SK-N-SH (cell line): ENCODE measurements around the gene MEGF6. TPM values are rescaled to one million over a fixed set of nuclear protein-coding genes. Genes with fewer than 3 reads are reported as not detected.

Source experiments
- CTCF ChIA-PET: fragments of 300-600, 350-600 bp; formaldehyde crosslinking; extraction: SDS; loops from one replicate; lab custom pipeline; 2021; lab: Yijun Ruan, JAX
- POLR2A ChIA-PET: fragments of 350-600 bp; sonication (Branson Sonifier 250); formaldehyde crosslinking; extraction: SDS; loops from one replicate; lab custom pipeline; 2020; ENCODE audit warnings: antibody characterized with exemption, inconsistent platforms; lab: Yijun Ruan, JAX
- DNase-seq: peaks from one replicate; pipeline ENCODE4 v3.0.0; 2012
- H2AFZ ChIP-seq: fragments of 200-600 bp; sonication (generic); 2 replicates; pipeline ENCODE4 v1.8.1; 2016; ENCODE audit warnings: antibody characterized with exemption, mild to moderate bottlenecking, low read depth
- H3F3A ChIP-seq: fragments of 200-600 bp; sonication (generic); replicated peaks from 2 replicates; pipeline ENCODE3; 2016; ENCODE audit warnings: antibody characterized with exemption, mild to moderate bottlenecking; ENCODE audit not compliant: insufficient read depth
- H3K27ac ChIP-seq, 2 experiments: fragments of 200-500 bp in 1 of 2; fragments of 200-600 bp in 1 of 2; sonication (Bioruptor generic) in 1 of 2; sonication (generic), shearing (Covaris generic) in 1 of 2; 2 replicates each; pipeline versions ENCODE4 v1.5.1 to v1.6.1; 2014 to 2016; ENCODE audit warnings: low read depth in 2 of 2, inconsistent platforms in 1 of 2, low read length in 1 of 2, mild to moderate bottlenecking in 1 of 2, mixed read lengths in 1 of 2
- H3K27me3 ChIP-seq: fragments of 200-600 bp; sonication (generic), shearing (Covaris generic); 2 replicates; pipeline ENCODE4 v1.6.1; 2016; ENCODE audit warnings: mixed run types; ENCODE audit not compliant: insufficient read depth
- H3K36me3 ChIP-seq, 2 experiments: fragments of 200-500 bp in 1 of 2; fragments of 200-600 bp in 1 of 2; sonication (Bioruptor generic) in 1 of 2; sonication (generic) in 1 of 2; replicated peaks in 1 of 2; 2 replicates each; pipeline versions ENCODE3 to v1.5.1; 2014 to 2016; ENCODE audit warnings: low read length in 1 of 2, mild to moderate bottlenecking in 1 of 2; ENCODE audit not compliant: insufficient read depth in 2 of 2, control insufficient read depth in 1 of 2
- H3K4me1 ChIP-seq, 2 experiments: fragments of 200-500 bp in 1 of 2; fragments of 200-600 bp in 1 of 2; sonication (Bioruptor generic) in 1 of 2; sonication (generic), shearing (Covaris generic) in 1 of 2; 2 replicates each; pipeline versions ENCODE4 v1.5.1 to v1.6.1; 2014 to 2016; ENCODE audit warnings: low read depth in 1 of 2, low read length in 1 of 2, mixed run types in 1 of 2; ENCODE audit not compliant: insufficient read depth in 2 of 2, control insufficient read depth in 1 of 2
- H3K4me2 ChIP-seq: fragments of 200-600 bp; sonication (generic), shearing (Covaris generic); 2 replicates; pipeline ENCODE4 v1.6.1; 2017; ENCODE audit warnings: mixed run types
- H3K4me3 ChIP-seq, 2 experiments: fragments of 200-500 bp in 1 of 2; fragments of 200-600 bp in 1 of 2; sonication (Bioruptor generic) in 1 of 2; sonication (generic), shearing (Covaris generic) in 1 of 2; 2 replicates each; pipeline versions ENCODE4 v1.5.1 to v1.8.1; 2014 to 2016; ENCODE audit warnings: low read depth in 2 of 2, inconsistent platforms in 1 of 2, low read length in 1 of 2, mild to moderate bottlenecking in 1 of 2, mixed read lengths in 1 of 2, moderate library complexity in 1 of 2
- H3K79me2 ChIP-seq: fragments of 200-600 bp; sonication (generic); 2 replicates; pipeline ENCODE4 v1.8.1; 2017; ENCODE audit warnings: mild to moderate bottlenecking; ENCODE audit not compliant: insufficient read depth
- H3K9ac ChIP-seq: fragments of 200-600 bp; sonication (generic); 2 replicates; pipeline ENCODE4 v1.6.1; 2017; ENCODE audit warnings: mixed run types
- H3K9me2 ChIP-seq: fragments of 200-600 bp; sonication (generic); 2 replicates; pipeline ENCODE4 v1.6.1; 2017; ENCODE audit warnings: mixed run types
- H3K9me3 ChIP-seq: fragments of 200-600 bp; sonication (generic); 2 replicates; pipeline ENCODE4 v1.6.1; 2017; ENCODE audit warnings: mixed run types, mild to moderate bottlenecking, moderate library complexity
- H4K20me1 ChIP-seq: fragments of 200-600 bp; sonication (generic); 2 replicates; pipeline ENCODE4 v1.6.1; 2017; ENCODE audit warnings: mild to moderate bottlenecking, mixed run types; ENCODE audit not compliant: insufficient read depth
- ELF1 ChIP-seq: IDR thresholded peaks from 2 replicates; pipeline ENCODE4 v1.4.0; 2012
- FOXM1 ChIP-seq: IDR thresholded peaks from 2 replicates; pipeline ENCODE4 v1.4.0; 2012; ENCODE audit warnings: low read depth, mild to moderate bottlenecking
- NFIC ChIP-seq: IDR thresholded peaks from 2 replicates; pipeline ENCODE4 v1.4.0; 2012; ENCODE audit warnings: borderline replicate concordance
- POLR2AphosphoS5 ChIP-seq: IDR thresholded peaks from 2 replicates; pipeline ENCODE4 v1.6.1; 2012; ENCODE audit warnings: low read depth, low read length
- RCOR1 ChIP-seq: fragments of 150-350 bp; IDR thresholded peaks from 2 replicates; pipeline ENCODE4 v1.6.1; 2017; ENCODE audit warnings: antibody characterized with exemption, low read length
- SMC3 ChIP-seq: IDR thresholded peaks from 2 replicates; pipeline ENCODE4 v1.6.1; 2012; ENCODE audit warnings: low read depth, low read length, improper control_type of control experiment
- WGBS: methylation state at CpG from one replicate; pipeline ENCODE4 v1.1.6; 2017; ENCODE audit warnings: low lambda C conversion rate; 5-methylcytosine and 5-hydroxymethylcytosine counted together
- polyA plus RNA-seq, 3 experiments: library from polyadenylated mRNA; depleted of rRNA; stranded (reverse); fragments of >200 nt; gene quantifications; 2 replicates each; pipeline ENCODE4 v1.2.3, GENCODE V29; 2012
- TF ChIP-seq, protein P1 (sequence below): IDR thresholded peaks from 2 replicates; pipeline ENCODE4 v1.6.1; 2012; ENCODE audit warnings: mild to moderate bottlenecking, low read depth, low read length, moderate library complexity
- TF ChIP-seq, protein P2 (sequence below): IDR thresholded peaks from 2 replicates; pipeline ENCODE4 v1.4.0; 2012; ENCODE audit warnings: low read depth, borderline replicate concordance
- TF ChIP-seq, protein P3 (sequence below): IDR thresholded peaks from 2 replicates; pipeline ENCODE4; 2012
- TF ChIP-seq, protein P4 (sequence below): fragments of 200-600 bp; sonication (generic); IDR thresholded peaks from 2 replicates; pipeline ENCODE4 v1.6.1; 2017; ENCODE audit warnings: antibody characterized with exemption, mild to moderate bottlenecking, moderate library complexity
- TF ChIP-seq, protein P5 (sequence below): IDR thresholded peaks from 2 replicates; pipeline ENCODE4 v1.4.0; 2012; ENCODE audit warnings: low read depth, borderline replicate concordance

MEGF6 gene
- polyA plus RNA-seq, 1 of the 3 experiments (the other 2 are of a cell fraction), result 7.6 TPM

DNA sequence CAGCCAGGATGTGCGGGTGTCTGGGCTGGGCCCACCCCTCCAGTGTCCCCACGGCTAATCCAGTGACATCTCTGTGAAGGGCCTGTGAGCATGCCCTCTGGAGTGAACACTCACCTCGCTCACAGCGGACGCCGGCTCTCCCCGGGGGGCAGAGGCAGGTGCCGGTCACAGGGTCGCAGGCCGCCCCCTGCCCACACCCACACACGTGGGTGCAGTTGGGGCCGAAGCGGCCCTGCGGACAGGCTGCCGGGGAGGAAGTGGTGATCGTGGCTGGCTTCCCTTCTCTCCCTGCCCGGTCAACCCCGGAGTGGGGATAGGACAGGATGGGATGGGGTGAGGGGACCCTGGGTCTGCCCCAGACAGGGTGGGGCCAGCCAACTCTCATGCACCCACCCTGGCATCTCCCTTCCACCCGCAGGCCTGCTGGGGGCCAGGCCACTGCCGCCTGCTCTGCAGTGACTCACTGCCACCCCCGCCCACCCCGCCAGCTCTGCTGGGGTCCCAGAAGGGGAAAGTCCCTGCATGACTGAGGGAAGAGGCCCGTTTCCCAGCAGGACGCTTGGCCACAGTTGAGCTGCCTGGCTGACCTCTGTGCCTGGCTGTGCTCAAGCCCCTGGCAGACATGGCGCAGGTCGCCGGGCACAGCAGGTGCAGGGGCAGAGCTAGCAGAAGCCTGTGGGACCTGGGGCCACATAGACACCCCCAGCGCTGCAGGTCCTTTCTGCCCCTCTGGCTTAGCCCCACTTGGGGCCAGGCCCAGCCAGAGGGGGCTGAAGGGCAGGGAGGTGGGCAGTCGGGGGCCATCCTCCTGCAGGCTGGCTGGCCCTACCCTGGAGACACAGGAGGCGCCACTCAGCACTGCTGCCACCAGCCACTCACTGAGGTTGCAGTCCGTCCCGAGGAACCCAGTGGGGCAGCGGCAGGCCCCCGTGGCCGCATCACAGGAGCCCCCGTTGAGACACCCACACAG lies 115.2 kb downstream of the MEGF6 start:
- ChIA-PET POLR2A (interaction anchor here (1.1 kb wide), 1 partner anchor 21 kb away, joined by 3 read pairs; no protein-coding TSS in a partner anchor), CTCF (interaction anchor here (1.1 to 4.9 kb wide), 6 partner anchors 12 to 125 kb away, joined by 3 to 28 read pairs (median 9); no protein-coding TSS in a partner anchor)
- Histone ChIP-seq H3K4me1 (peaks cover 4% of the 10 kb centered on the region in 2 experiments; a peak in 1 of 4 replicates), H3K27ac (no peak overlapping the region), H3K9me3 (no peaks in the 10 kb centered on the region), H3K4me2 (no peak overlapping the region), H4K20me1 (no peaks in the 10 kb centered on the region), H3K27me3 (no peaks in the 10 kb centered on the region), H3K9ac (no peak overlapping the region), H2AFZ (no peak overlapping the region), H3K79me2 (no peaks in the 10 kb centered on the region), H3K4me3 (no peak overlapping the region), H3F3A (no peaks in the 10 kb centered on the region), H3K36me3 (no peaks in the 10 kb centered on the region), H3K9me2 (no peaks in the 10 kb centered on the region)
- DNase-seq, result no peak
- WGBS, result 88% methylated on average over 3 of the region's 36 CpGs
- TF ChIP-seq, protein P1, sequence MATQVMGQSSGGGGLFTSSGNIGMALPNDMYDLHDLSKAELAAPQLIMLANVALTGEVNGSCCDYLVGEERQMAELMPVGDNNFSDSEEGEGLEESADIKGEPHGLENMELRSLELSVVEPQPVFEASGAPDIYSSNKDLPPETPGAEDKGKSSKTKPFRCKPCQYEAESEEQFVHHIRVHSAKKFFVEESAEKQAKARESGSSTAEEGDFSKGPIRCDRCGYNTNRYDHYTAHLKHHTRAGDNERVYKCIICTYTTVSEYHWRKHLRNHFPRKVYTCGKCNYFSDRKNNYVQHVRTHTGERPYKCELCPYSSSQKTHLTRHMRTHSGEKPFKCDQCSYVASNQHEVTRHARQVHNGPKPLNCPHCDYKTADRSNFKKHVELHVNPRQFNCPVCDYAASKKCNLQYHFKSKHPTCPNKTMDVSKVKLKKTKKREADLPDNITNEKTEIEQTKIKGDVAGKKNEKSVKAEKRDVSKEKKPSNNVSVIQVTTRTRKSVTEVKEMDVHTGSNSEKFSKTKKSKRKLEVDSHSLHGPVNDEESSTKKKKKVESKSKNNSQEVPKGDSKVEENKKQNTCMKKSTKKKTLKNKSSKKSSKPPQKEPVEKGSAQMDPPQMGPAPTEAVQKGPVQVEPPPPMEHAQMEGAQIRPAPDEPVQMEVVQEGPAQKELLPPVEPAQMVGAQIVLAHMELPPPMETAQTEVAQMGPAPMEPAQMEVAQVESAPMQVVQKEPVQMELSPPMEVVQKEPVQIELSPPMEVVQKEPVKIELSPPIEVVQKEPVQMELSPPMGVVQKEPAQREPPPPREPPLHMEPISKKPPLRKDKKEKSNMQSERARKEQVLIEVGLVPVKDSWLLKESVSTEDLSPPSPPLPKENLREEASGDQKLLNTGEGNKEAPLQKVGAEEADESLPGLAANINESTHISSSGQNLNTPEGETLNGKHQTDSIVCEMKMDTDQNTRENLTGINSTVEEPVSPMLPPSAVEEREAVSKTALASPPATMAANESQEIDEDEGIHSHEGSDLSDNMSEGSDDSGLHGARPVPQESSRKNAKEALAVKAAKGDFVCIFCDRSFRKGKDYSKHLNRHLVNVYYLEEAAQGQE, result no peak
- TF ChIP-seq RCOR1 (no peak), SMC3 (no peak), ELF1 (no peak), POLR2AphosphoS5 (no peak), FOXM1 (no peak), NFIC (no peak)
- TF ChIP-seq, protein P2, sequence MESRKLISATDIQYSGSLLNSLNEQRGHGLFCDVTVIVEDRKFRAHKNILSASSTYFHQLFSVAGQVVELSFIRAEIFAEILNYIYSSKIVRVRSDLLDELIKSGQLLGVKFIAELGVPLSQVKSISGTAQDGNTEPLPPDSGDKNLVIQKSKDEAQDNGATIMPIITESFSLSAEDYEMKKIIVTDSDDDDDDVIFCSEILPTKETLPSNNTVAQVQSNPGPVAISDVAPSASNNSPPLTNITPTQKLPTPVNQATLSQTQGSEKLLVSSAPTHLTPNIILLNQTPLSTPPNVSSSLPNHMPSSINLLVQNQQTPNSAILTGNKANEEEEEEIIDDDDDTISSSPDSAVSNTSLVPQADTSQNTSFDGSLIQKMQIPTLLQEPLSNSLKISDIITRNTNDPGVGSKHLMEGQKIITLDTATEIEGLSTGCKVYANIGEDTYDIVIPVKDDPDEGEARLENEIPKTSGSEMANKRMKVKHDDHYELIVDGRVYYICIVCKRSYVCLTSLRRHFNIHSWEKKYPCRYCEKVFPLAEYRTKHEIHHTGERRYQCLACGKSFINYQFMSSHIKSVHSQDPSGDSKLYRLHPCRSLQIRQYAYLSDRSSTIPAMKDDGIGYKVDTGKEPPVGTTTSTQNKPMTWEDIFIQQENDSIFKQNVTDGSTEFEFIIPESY, result no peak
- TF ChIP-seq, protein P3, sequence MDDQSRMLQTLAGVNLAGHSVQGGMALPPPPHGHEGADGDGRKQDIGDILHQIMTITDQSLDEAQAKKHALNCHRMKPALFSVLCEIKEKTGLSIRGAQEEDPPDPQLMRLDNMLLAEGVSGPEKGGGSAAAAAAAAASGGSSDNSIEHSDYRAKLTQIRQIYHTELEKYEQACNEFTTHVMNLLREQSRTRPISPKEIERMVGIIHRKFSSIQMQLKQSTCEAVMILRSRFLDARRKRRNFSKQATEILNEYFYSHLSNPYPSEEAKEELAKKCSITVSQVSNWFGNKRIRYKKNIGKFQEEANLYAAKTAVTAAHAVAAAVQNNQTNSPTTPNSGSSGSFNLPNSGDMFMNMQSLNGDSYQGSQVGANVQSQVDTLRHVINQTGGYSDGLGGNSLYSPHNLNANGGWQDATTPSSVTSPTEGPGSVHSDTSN, result no peak
- TF ChIP-seq, protein P4, sequence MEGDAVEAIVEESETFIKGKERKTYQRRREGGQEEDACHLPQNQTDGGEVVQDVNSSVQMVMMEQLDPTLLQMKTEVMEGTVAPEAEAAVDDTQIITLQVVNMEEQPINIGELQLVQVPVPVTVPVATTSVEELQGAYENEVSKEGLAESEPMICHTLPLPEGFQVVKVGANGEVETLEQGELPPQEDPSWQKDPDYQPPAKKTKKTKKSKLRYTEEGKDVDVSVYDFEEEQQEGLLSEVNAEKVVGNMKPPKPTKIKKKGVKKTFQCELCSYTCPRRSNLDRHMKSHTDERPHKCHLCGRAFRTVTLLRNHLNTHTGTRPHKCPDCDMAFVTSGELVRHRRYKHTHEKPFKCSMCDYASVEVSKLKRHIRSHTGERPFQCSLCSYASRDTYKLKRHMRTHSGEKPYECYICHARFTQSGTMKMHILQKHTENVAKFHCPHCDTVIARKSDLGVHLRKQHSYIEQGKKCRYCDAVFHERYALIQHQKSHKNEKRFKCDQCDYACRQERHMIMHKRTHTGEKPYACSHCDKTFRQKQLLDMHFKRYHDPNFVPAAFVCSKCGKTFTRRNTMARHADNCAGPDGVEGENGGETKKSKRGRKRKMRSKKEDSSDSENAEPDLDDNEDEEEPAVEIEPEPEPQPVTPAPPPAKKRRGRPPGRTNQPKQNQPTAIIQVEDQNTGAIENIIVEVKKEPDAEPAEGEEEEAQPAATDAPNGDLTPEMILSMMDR, result no peak
- TF ChIP-seq, protein P5, sequence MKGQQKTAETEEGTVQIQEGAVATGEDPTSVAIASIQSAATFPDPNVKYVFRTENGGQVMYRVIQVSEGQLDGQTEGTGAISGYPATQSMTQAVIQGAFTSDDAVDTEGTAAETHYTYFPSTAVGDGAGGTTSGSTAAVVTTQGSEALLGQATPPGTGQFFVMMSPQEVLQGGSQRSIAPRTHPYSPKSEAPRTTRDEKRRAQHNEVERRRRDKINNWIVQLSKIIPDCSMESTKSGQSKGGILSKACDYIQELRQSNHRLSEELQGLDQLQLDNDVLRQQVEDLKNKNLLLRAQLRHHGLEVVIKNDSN, result no peak
